CD14-positive monocyte (primary cell): Measurements from ENCODE around the gene ASB16. TPM values are rescaled to one million over a fixed set of nuclear protein-coding genes. Genes with fewer than 3 reads are reported as not detected.

Source experiments
- DNase-seq, 3 donors: peaks; one replicate each; pipeline ENCODE4 v3.0.0-alpha.2; 2011 to 2022
- H2AFZ ChIP-seq: 2 replicates; pipeline ENCODE4 v1.6.0; 2012; ENCODE audit warnings: mild to moderate bottlenecking, low read depth, low read length, inconsistent platforms; ENCODE audit not compliant: insufficient read depth, poor library complexity, severe bottlenecking
- H3K27ac ChIP-seq, 2 donors: 1 replicate in 1 of 2; 2 replicates in 1 of 2; pipeline ENCODE4 v1.5.1; 2012 to 2013; ENCODE audit warnings: low read length in 2 of 2, control low read depth in 1 of 2, inconsistent platforms in 1 of 2, low read depth in 1 of 2, mild to moderate bottlenecking in 1 of 2
- H3K27me3 ChIP-seq, 2 donors: one replicate each; pipeline versions ENCODE4 v1.6.0 to v1.6.1; 2011 to 2013; ENCODE audit warnings: low read length in 2 of 2; ENCODE audit not compliant: control insufficient read depth in 2 of 2, insufficient read depth in 2 of 2
- H3K36me3 ChIP-seq, 2 donors: replicated peaks in 1 of 2; 1 replicate in 1 of 2; 2 replicates in 1 of 2; pipeline versions ENCODE4 v1.5.1 to v1.6.1; 2012 to 2013; ENCODE audit warnings: low read length in 2 of 2, control low read depth in 1 of 2, inconsistent platforms in 1 of 2, mild to moderate bottlenecking in 1 of 2; ENCODE audit not compliant: insufficient read depth in 2 of 2, control insufficient read depth in 1 of 2
- H3K4me1 ChIP-seq, 2 donors: 1 replicate in 1 of 2; 2 replicates in 1 of 2; pipeline versions ENCODE4 v1.5.1 to v1.6.1; 2012 to 2013; ENCODE audit warnings: low read length in 2 of 2, control low read depth in 1 of 2, inconsistent platforms in 1 of 2, mild to moderate bottlenecking in 1 of 2, moderate library complexity in 1 of 2; ENCODE audit not compliant: insufficient read depth in 2 of 2, control insufficient read depth in 1 of 2
- H3K4me2 ChIP-seq: replicated peaks from 2 replicates; pipeline ENCODE3; 2012; ENCODE audit warnings: low read length, moderate library complexity, mild to moderate bottlenecking; ENCODE audit not compliant: poor library complexity, severe bottlenecking; ENCODE audit errors: extremely low read depth
- H3K4me3 ChIP-seq, 3 experiments: fragments of 200-600 bp in 1 of 3; sonication (generic) in 1 of 3; replicated peaks in 1 of 3; 1 replicate in 2 of 3; 2 replicates in 1 of 3; pipeline ENCODE4 v1.5.1; 2011 to 2013; ENCODE audit warnings: low read length in 3 of 3, mild to moderate bottlenecking in 3 of 3, control low read depth in 2 of 3, low read depth in 2 of 3, inconsistent platforms in 1 of 3, moderate library complexity in 1 of 3
- H3K79me2 ChIP-seq: 2 replicates; pipeline ENCODE4 v1.6.0; 2012; ENCODE audit warnings: mild to moderate bottlenecking, control low read depth, inconsistent platforms, low read length, moderate library complexity; ENCODE audit not compliant: insufficient read depth
- H3K9ac ChIP-seq: 2 replicates; pipeline ENCODE4 v1.6.0; 2017; ENCODE audit warnings: low read length, mild to moderate bottlenecking; ENCODE audit not compliant: insufficient read depth, poor library complexity, severe bottlenecking
- H3K9me3 ChIP-seq, 2 donors: replicated peaks in 1 of 2; 1 replicate in 1 of 2; 2 replicates in 1 of 2; pipeline versions ENCODE4 v1.5.1 to v1.6.1; 2012 to 2013; ENCODE audit warnings: low read length in 2 of 2, control low read depth in 1 of 2; ENCODE audit not compliant: control insufficient read depth in 1 of 2, insufficient read depth in 1 of 2
- H4K20me1 ChIP-seq: 2 replicates; pipeline ENCODE4 v1.6.0; 2012; ENCODE audit warnings: mild to moderate bottlenecking, low read length, control low read depth, moderate library complexity; ENCODE audit not compliant: insufficient read depth
- H3K27ac Mint-ChIP-seq, 7 donors: one replicate each; pipeline ENCODE4 v1.8.0; 2020; ENCODE audit warnings: mild to moderate bottlenecking in 7 of 7, mixed read lengths in 7 of 7, moderate library complexity in 6 of 7, inconsistent platforms in 2 of 7
- H3K27me3 Mint-ChIP-seq, 3 donors: one replicate each; pipeline ENCODE4 v1.8.0; 2021 to 2022; ENCODE audit warnings: low read depth in 3 of 3, mild to moderate bottlenecking in 3 of 3, mixed read lengths in 3 of 3, moderate library complexity in 3 of 3, inconsistent platforms in 1 of 3
- H3K36me3 Mint-ChIP-seq, 2 donors: one replicate each; pipeline ENCODE4 v1.8.0; 2020; ENCODE audit warnings: mixed read lengths in 2 of 2, inconsistent platforms in 1 of 2, mild to moderate bottlenecking in 1 of 2
- H3K4me1 Mint-ChIP-seq: one replicate; pipeline ENCODE4 v1.8.0; 2020; ENCODE audit warnings: mild to moderate bottlenecking, mixed read lengths
- H3K4me3 Mint-ChIP-seq, 2 donors: one replicate each; pipeline ENCODE4 v1.8.0; 2020; ENCODE audit warnings: mild to moderate bottlenecking in 2 of 2, mixed read lengths in 2 of 2, moderate library complexity in 1 of 2
- H3K9me3 Mint-ChIP-seq, 7 donors: one replicate each; pipeline ENCODE4 v1.8.0; 2020 to 2022; ENCODE audit warnings: mixed read lengths in 7 of 7, mild to moderate bottlenecking in 6 of 7, moderate library complexity in 6 of 7, inconsistent platforms in 2 of 7
- CTCF ChIP-seq: fragments of 200-600 bp; IDR thresholded peaks from one replicate; pipeline ENCODE4 v1.8.0; 2022; ENCODE audit warnings: antibody characterized with exemption, mild to moderate bottlenecking
- WGBS: methylation state at CpG from one replicate; pipeline ENCODE4 v1.1.5; 2013; ENCODE audit warnings: missing lambda C conversion rate; ENCODE audit not compliant: insufficient coverage; 5-methylcytosine and 5-hydroxymethylcytosine counted together
- intact Hi-C, 2 donors: fragments of 100-400 bp; cut with micrococcal nuclease; formaldehyde crosslinking; loops; one replicate each; pipeline versions ENCODE4 v1.15.0 to v1.15.1; 2023
- polyA plus RNA-seq, 3 donors: library from polyadenylated mRNA; depleted of rRNA in 1 of 3; unstranded in 2 of 3; stranded (reverse) in 1 of 3; fragments of 300-500 nt in 2 of 3; fragments of >200 nt in 1 of 3; fragmentation: Illumina TruSeq in 2 of 3; gene quantifications; 1 replicate in 2 of 3; 2 replicates in 1 of 3; pipeline ENCODE4 v1.2.3, GENCODE V29; 2012 to 2021

The ASB16 gene
- polyA plus RNA-seq, 3 donors = not detected

- Mint-ChIP-seq H3K4me1 (peaks cover 54% of the 10 kb centered on the region), H3K27ac (peak overlapping the region in 2 of 7 donors; percentile 38 to 44), H3K36me3 (peaks cover 58 to 71% of the 10 kb centered on the region in 2 donors), H3K27me3 (peaks cover 0 to 2% (median 0%) of the 10 kb centered on the region in 3 donors), H3K9me3 (peaks cover 0 to 2% (median 0%) of the 10 kb centered on the region in 7 donors), H3K4me3 (no peak overlapping the region)
- Histone ChIP-seq H3K79me2 (peaks cover 40% of the 10 kb centered on the region), H3K4me1 (peaks cover 37 to 54% of the 10 kb centered on the region in 2 donors), H2AFZ (no peak overlapping the region), H3K36me3 (peaks cover 45 to 64% of the 10 kb centered on the region in 2 donors), H3K4me2 (no peak overlapping the region), H3K27ac (peak overlapping the region in 1 of 2 donors; percentile 40), H3K27me3 (no peaks in the 10 kb centered on the region), H3K9ac (no peak overlapping the region), H3K4me3 (no peak overlapping the region), H4K20me1 (peaks cover 76% of the 10 kb centered on the region), H3K9me3 (no peaks in the 10 kb centered on the region)
- WGBS = no CpG with 5 or more reads among the region's 1 CpG
- intact Hi-C loops = no loop called here
- no peak for DNase-seq
- TF ChIP-seq CTCF = no peak
Observed at GRCh38 chr17:44214230-44214494, 43.7 kb downstream of the ASB16 start.

- Histone ChIP-seq H3K27ac (no peak overlapping the region), H3K4me2 (no peak overlapping the region), H3K79me2 (peaks cover 43% of the 10 kb centered on the region), H3K27me3 (no peaks in the 10 kb centered on the region), H3K4me1 (peaks cover 34 to 51% of the 10 kb centered on the region in 2 donors), H3K9me3 (no peaks in the 10 kb centered on the region), H2AFZ (no peak overlapping the region), H3K9ac (no peak overlapping the region), H4K20me1 (peaks cover 69% of the 10 kb centered on the region), H3K36me3 (peaks cover 38 to 56% of the 10 kb centered on the region in 2 donors), H3K4me3 (no peak overlapping the region)
- Mint-ChIP-seq H3K4me3 (no peak overlapping the region), H3K27ac (no peak overlapping the region), H3K27me3 (peaks cover 0 to 2% (median 0%) of the 10 kb centered on the region in 3 donors), H3K36me3 (peaks cover 52 to 64% of the 10 kb centered on the region in 2 donors), H3K9me3 (peaks cover 0 to 2% (median 0%) of the 10 kb centered on the region in 7 donors), H3K4me1 (peaks cover 50% of the 10 kb centered on the region)
- DNase-seq = no peak
- TF ChIP-seq CTCF = no peak
- WGBS = 100% methylated on average over 3 of the region's 6 CpGs
- intact Hi-C loops = loop anchor here in 1 of 2 donors (5.0 kb wide), 1 partner anchor 62 kb away; no protein-coding TSS in a partner anchor
Observed at GRCh38 chr17:44214896-44215295, 44.4 kb downstream of the ASB16 start.
